Measurements from ENCODE around the gene OR51B6.
"Not testable (repeated sequence)": the region's sequence is repeated elsewhere in the genome, so short reads cannot be mapped to it uniquely, and the experiment has no call there.

OR51B6 gene

GRCh38 chr11:5366365-5366764, 15.1 kb downstream of the OR51B6 start:
- DNase-seq: not testable (repeated sequence)

GRCh38 chr11:5366856-5367255, 15.5 kb downstream of the OR51B6 start:
- no peak for DNase-seq

GRCh38 chr11:5367448-5368074, 16.3 kb downstream of the OR51B6 start:
- DNase-seq: no peak

- no peak for DNase-seq
Measured at GRCh38 chr11:5368502-5369043, 17.3 kb downstream of the OR51B6 start.

- DNase-seq: no peak
Measured at GRCh38 chr11:5369789-5370188, 18.5 kb downstream of the OR51B6 start.

- DNase-seq: no peak
Measured at GRCh38 chr11:5380740-5381342, 29.5 kb downstream of the OR51B6 start.

- DNase-seq: no peak
Measured at GRCh38 chr11:5383576-5383975, 32.3 kb downstream of the OR51B6 start, which contains the start of gene OR51M1. OR51M1 (plus strand) TSS chr11:5383812; CDS start chr11:5389399, 5,587 bp downstream.

GRCh38 chr11:5384335-5384734, 33.0 kb downstream of the OR51B6 start:
- no peak for DNase-seq

GRCh38 chr11:5390210-5390609, 38.9 kb downstream of the OR51B6 start:
- DNase-seq: no peak

GRCh38 chr11:5394091-5394490, 42.8 kb downstream of the OR51B6 start:
- DNase-seq: no peak

- DNase-seq: no peak
Measured at GRCh38 chr11:5398936-5399335, 47.6 kb downstream of the OR51B6 start.
